Activated T-cell treated with anti-CD3 and anti-CD28 coated beads, Interleukin-2, amount 50 U/mL, for 72 hours (primary cell): ENCODE results near the gene MOGAT1. TPM values are rescaled to one million over a fixed set of nuclear protein-coding genes. Genes with fewer than 3 reads are reported as not detected.
"Not testable (repeated sequence)": the region's sequence is repeated elsewhere in the genome, so short reads cannot be mapped to it uniquely, and the experiment has no call there.

ENCODE experiments used
- ATAC-seq, 2 donors: fragments of 150-1000 bp; cut with Tn5 transposase; replicated peaks in 1 of 2; 2 replicates each; pipeline ENCODE4 v1.10.0; 2021; ENCODE audit warnings: moderate library complexity in 2 of 2, mild to moderate bottlenecking in 1 of 2
- DNase-seq, 2 donors: peaks; one replicate each; pipeline ENCODE4 v3.0.0; 2021 to 2022; ENCODE audit warnings: mixed read lengths in 1 of 2
- H3K27ac Mint-ChIP-seq: one replicate; pipeline ENCODE4 v1.8.0; 2022; ENCODE audit warnings: mild to moderate bottlenecking, moderate library complexity, mixed read lengths
- H3K27me3 Mint-ChIP-seq: one replicate; pipeline ENCODE4 v1.8.0; 2022; ENCODE audit warnings: low read depth, mixed read lengths
- H3K36me3 Mint-ChIP-seq, 2 donors: one replicate each; pipeline ENCODE4 v1.8.0; 2022; ENCODE audit warnings: mixed read lengths in 2 of 2, mild to moderate bottlenecking in 1 of 2; ENCODE audit not compliant: insufficient read depth in 2 of 2
- H3K4me1 Mint-ChIP-seq: one replicate; pipeline ENCODE4 v1.8.0; 2022; ENCODE audit warnings: low read depth, mixed read lengths
- H3K4me3 Mint-ChIP-seq, 2 donors: one replicate each; pipeline ENCODE4 v1.8.0; 2022; ENCODE audit warnings: mild to moderate bottlenecking in 2 of 2, mixed read lengths in 2 of 2, moderate library complexity in 2 of 2
- H3K9me3 Mint-ChIP-seq, 2 donors: one replicate each; pipeline ENCODE4 v1.8.0; 2022; ENCODE audit warnings: mixed read lengths in 2 of 2
- total RNA-seq, 2 donors: library from RNA; stranded (reverse); gene quantifications; one replicate each; pipeline ENCODE4 v1.2.3, GENCODE V29; 2022

MOGAT1 gene
- total RNA-seq, 2 donors from 2014 or later, result not detected

- no peaks in the 10 kb centered on the region for H3K36me3 Mint-ChIP-seq
- no peaks in the 10 kb centered on the region for H3K9me3 Mint-ChIP-seq
- ATAC-seq, result peak in 1 of 2 donors; percentile 32
- DNase-seq, result no peak
- H3K27me3 Mint-ChIP-seq, result peaks cover 29% of the 10 kb centered on the region
- H3K4me3 Mint-ChIP-seq, result no peak overlapping the region
- H3K27ac Mint-ChIP-seq, result no peak overlapping the region
- H3K4me1 Mint-ChIP-seq, result peaks cover 24% of the 10 kb centered on the region
Observed at GRCh38 chr2:222707102-222707688, 35.7 kb downstream of the MOGAT1 start.

DNA sequence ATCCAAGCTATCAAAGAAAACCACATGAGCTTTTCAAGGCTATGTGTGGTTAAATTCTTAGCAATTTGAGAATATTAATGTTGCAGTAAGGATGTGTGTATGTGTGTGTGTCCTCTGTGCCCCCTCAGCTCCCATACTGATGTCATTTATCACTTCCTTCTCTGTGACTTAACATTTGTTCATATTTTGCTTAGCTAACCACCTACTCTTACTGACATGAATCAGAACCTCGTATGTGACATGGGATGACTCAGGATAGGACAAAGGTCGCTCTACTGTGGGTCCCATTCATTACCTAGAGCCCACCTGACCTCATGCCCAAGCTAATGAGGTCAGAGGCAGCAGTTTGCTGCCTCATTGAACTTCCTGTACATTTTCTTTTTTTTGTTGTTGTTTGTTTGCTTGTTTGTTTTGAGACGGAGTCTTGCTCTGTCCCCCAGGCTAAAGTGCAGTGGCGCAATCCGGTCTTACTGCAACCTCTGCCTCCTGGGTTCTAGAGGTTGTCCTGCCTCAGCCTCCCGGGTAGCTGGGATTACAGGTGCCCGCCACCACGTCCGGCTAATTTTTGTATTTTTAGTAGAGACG lies 36.3 kb downstream of the MOGAT1 start:
- H3K9me3 Mint-ChIP-seq, result no peaks in the 10 kb centered on the region
- H3K27me3 Mint-ChIP-seq, result peaks cover 27% of the 10 kb centered on the region
- H3K27ac Mint-ChIP-seq, result no peak overlapping the region
- no peaks in the 10 kb centered on the region for H3K36me3 Mint-ChIP-seq
- H3K4me3 Mint-ChIP-seq, result peak overlapping the region in 1 of 2 donors; percentile 6
- ATAC-seq (peak; percentile 95 to 97), DNase-seq (peak; percentile 34 to 39)
- H3K4me1 Mint-ChIP-seq, result peaks cover 24% of the 10 kb centered on the region

DNA sequence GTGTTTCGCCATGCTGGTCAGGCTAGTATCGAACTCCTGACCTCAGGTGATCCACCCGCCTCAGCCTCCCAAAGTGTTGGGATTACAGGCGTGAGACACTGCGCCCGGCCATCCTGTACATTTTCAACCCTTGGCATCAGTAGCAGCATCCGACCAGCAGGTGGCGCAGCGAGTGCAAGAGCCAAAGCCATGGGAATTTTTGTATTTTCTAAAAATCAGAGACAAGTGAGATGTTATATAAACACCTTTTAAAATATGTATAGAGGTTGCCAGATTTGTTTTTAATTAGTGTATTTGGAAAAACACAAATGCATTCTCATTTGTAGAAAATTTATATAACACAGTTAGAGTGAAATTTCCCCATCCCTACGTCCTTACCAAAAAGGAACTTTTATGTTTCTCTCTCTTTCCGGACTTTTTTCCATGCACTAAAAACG lies 36.8 kb downstream of the MOGAT1 start:
- peak; percentile 75 to 78 for DNase-seq
- Mint-ChIP-seq H3K36me3 (no peaks in the 10 kb centered on the region), H3K4me1 (peaks cover 24% of the 10 kb centered on the region), H3K9me3 (no peaks in the 10 kb centered on the region), H3K27ac (no peak overlapping the region), H3K27me3 (peaks cover 27% of the 10 kb centered on the region), H3K4me3 (peak overlapping the region in 1 of 2 donors; percentile 6)
- peak; percentile 27 to 51 for ATAC-seq

DNA sequence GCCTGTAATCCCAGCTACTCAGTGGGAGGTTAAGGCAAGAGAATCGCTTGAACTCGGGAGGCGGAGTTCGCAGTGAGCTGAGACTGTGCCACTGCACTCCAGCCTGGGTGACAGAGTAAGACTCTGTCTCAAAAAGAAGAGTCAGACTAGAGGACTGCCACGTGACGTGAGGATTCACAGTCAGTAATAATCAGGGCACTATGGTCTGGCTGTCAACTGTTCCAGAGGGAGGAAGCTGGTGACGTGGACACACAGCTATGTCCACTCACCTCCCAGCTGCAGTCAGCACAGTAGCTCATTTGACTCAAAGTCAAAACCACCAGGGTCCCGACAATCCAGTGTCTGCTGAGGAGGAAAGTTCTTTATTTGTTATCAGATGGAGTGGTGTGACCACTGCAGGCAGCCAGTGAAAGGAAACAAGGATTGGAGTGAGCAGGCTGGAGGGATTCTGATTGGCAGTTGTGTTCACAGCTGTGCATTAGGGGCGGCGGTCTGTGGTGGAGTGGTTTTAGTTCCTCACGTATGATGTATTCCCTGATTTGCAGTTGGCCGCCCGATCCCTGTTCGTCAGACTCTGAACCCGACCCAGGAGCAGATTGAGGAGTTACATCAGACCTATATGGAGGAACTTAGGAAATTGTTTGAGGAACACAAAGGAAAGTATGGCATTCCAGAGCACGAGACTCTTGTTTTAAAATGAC lies 37.9 kb downstream of the MOGAT1 start:
- H3K9me3 Mint-ChIP-seq, result no peaks in the 10 kb centered on the region
- no peak overlapping the region for H3K27ac Mint-ChIP-seq
- DNase-seq, result no peak
- no peaks in the 10 kb centered on the region for H3K36me3 Mint-ChIP-seq
- ATAC-seq, result peak in 1 of 2 donors; percentile 18
- H3K4me3 Mint-ChIP-seq, result peak overlapping the region in 1 of 2 donors; percentile 27
- peaks cover 24% of the 10 kb centered on the region for H3K4me1 Mint-ChIP-seq
- H3K27me3 Mint-ChIP-seq, result peaks cover 27% of the 10 kb centered on the region

- Mint-ChIP-seq H3K27ac (no peak overlapping the region), H3K36me3 (no peaks in the 10 kb centered on the region), H3K27me3 (peaks cover 31% of the 10 kb centered on the region), H3K4me3 (no peak overlapping the region), H3K9me3 (no peaks in the 10 kb centered on the region), H3K4me1 (peaks cover 24% of the 10 kb centered on the region)
- DNase-seq (no peak), ATAC-seq (no peak)
Observed at GRCh38 chr2:222710736-222711135, 39.3 kb downstream of the MOGAT1 start.

GRCh38 chr2:222711315-222711940 lies 40.0 kb downstream of the MOGAT1 start:
- peaks cover 33% of the 10 kb centered on the region for H3K27me3 Mint-ChIP-seq
- ATAC-seq (peak in 1 of 2 donors; percentile 18), DNase-seq (no peak)
- no peaks in the 10 kb centered on the region for H3K36me3 Mint-ChIP-seq
- no peak overlapping the region for H3K4me3 Mint-ChIP-seq
- no peak overlapping the region for H3K27ac Mint-ChIP-seq
- peaks cover 24% of the 10 kb centered on the region for H3K4me1 Mint-ChIP-seq
- no peaks in the 10 kb centered on the region for H3K9me3 Mint-ChIP-seq

GRCh38 chr2:222713002-222713401 lies 41.5 kb downstream of the MOGAT1 start:
- Mint-ChIP-seq H3K36me3 (no peaks in the 10 kb centered on the region), H3K27me3 (peaks cover 26% of the 10 kb centered on the region), H3K27ac (no peak overlapping the region), H3K4me3 (no peak overlapping the region), H3K4me1 (peaks cover 11% of the 10 kb centered on the region), H3K9me3 (no peaks in the 10 kb centered on the region)
- DNase-seq (no peak), ATAC-seq (no peak)

GRCh38 chr2:222714361-222715241 lies 43.1 kb downstream of the MOGAT1 start:
- DNase-seq (no peak), ATAC-seq (no peak)
- H3K36me3 Mint-ChIP-seq, result no peaks in the 10 kb centered on the region
- peaks cover 26% of the 10 kb centered on the region for H3K27me3 Mint-ChIP-seq
- H3K9me3 Mint-ChIP-seq, result peaks cover 0 to 1% of the 10 kb centered on the region in 2 donors
- peaks cover under 1% of the 10 kb centered on the region for H3K4me1 Mint-ChIP-seq
- no peak overlapping the region for H3K4me3 Mint-ChIP-seq
- H3K27ac Mint-ChIP-seq, result no peak overlapping the region

- DNase-seq (no peak), ATAC-seq (no peak)
- Mint-ChIP-seq H3K27me3 (peaks cover 22% of the 10 kb centered on the region), H3K4me1 (no peaks in the 10 kb centered on the region), H3K36me3 (no peaks in the 10 kb centered on the region), H3K9me3 (peaks cover 0 to 1% of the 10 kb centered on the region in 2 donors), H3K27ac (no peak overlapping the region), H3K4me3 (peak overlapping the region in 1 of 2 donors; percentile 61)
Observed at GRCh38 chr2:222715742-222716141, 44.3 kb downstream of the MOGAT1 start.

- not testable (repeated sequence) for H3K4me1 Mint-ChIP-seq, H3K27ac Mint-ChIP-seq, H3K9me3 Mint-ChIP-seq, H3K36me3 Mint-ChIP-seq, DNase-seq, H3K4me3 Mint-ChIP-seq, ATAC-seq
- peaks cover 20% of the 10 kb centered on the region for H3K27me3 Mint-ChIP-seq
Observed at GRCh38 chr2:222719787-222720186, 48.3 kb downstream of the MOGAT1 start.

DNA sequence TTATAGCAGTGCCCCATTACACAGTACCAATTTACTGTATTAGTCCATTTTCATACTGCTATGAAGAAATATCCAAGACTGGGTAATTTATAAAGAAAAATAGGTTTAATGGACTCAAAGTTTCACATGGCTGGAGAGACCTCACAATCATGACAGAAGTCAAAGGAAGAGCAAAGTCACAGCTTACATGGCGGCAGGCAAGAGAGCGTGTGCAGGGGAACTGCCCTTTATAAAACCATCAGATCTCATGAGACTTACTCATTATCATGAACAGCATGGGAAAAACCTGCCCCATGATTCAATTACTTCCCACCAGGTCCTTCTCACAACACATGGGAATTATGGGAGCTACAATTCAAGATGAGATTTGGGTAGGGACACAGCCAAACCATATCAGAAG lies 50.1 kb downstream of the MOGAT1 start:
- not testable (repeated sequence) for DNase-seq

DNA sequence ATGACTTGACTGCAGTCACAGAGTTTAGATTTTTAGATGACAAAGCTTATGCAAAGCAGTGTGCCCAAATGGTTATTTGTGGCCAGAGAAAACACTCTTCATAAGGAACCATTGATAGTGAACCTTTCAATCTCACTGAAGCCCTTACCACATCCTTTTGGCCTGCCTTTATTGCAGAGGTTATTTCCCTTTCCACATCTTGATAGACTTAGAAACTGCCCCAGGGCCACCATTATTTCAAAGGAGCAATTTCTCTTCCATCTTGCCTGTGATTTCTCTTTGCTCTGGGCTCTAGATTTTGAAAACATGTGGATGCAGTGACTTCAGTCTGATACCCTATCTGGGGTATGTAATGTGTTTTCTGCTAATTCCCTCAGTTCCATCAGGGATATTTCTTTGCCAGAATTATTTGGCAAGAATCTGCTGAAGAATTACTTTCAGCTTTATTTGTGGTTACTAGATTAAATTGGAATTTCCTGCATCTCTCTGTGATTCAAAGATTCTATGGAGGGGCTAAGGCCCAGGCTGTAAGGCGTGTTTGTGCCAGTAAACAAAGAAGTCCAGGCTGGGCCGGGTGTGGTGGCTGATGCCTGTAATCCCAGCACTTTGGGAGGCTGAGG lies 51.0 kb downstream of the MOGAT1 start:
- H3K4me1 Mint-ChIP-seq, result no peaks in the 10 kb centered on the region
- no peaks in the 10 kb centered on the region for H3K36me3 Mint-ChIP-seq
- DNase-seq (no peak), ATAC-seq (peak in 1 of 2 donors; percentile 45)
- no peak overlapping the region for H3K27ac Mint-ChIP-seq
- H3K9me3 Mint-ChIP-seq, result peaks cover 2 to 3% of the 10 kb centered on the region in 2 donors
- peaks cover 9% of the 10 kb centered on the region for H3K27me3 Mint-ChIP-seq
- H3K4me3 Mint-ChIP-seq, result no peak overlapping the region

More for the DNA sequence above, 50.1 kb downstream of the MOGAT1 start:
- not testable (repeated sequence) for H3K27ac Mint-ChIP-seq, H3K4me1 Mint-ChIP-seq, ATAC-seq, H3K4me3 Mint-ChIP-seq, H3K9me3 Mint-ChIP-seq, H3K27me3 Mint-ChIP-seq, H3K36me3 Mint-ChIP-seq
